Mucosa of descending colon (tissue), 3 donors: ENCODE measurements around the gene ITGB2. TPM values are rescaled to one million over a fixed set of nuclear protein-coding genes. Genes with fewer than 3 reads are reported as not detected.

Experiments used
- ATAC-seq: fragments of 200-7000 bp; cut with Tn5 transposase; one replicate; pipeline ENCODE4 v1.9.1; 2020; ENCODE audit warnings: mild to moderate bottlenecking, moderate library complexity
- DNase-seq, 3 donors: peaks; one replicate each; pipeline ENCODE4 v3.0.0-alpha.2; 2020
- H3K36me3 ChIP-seq: fragments of 200-600 bp; one replicate; pipeline ENCODE4 v1.8.0; 2021; ENCODE audit warnings: low read depth, mild to moderate bottlenecking
- H3K4me1 ChIP-seq: fragments of 200-600 bp; one replicate; pipeline ENCODE4 v1.8.0; 2021; ENCODE audit warnings: low read depth, mild to moderate bottlenecking
- H3K4me3 ChIP-seq: fragments of 200-600 bp; one replicate; pipeline ENCODE4 v1.8.0; 2021; ENCODE audit warnings: mild to moderate bottlenecking
- H3K9me3 ChIP-seq: fragments of 200-600 bp; one replicate; pipeline ENCODE4 v1.8.0; 2021; ENCODE audit warnings: mild to moderate bottlenecking
- CTCF ChIP-seq: fragments of 200-600 bp; IDR thresholded peaks from one replicate; pipeline ENCODE4 v1.8.0; 2022; ENCODE audit warnings: antibody characterized with exemption, mild to moderate bottlenecking
- intact Hi-C, 2 donors: fragments of 100-400 bp; cut with DNase I in 1 of 2; cut with micrococcal nuclease in 1 of 2; formaldehyde crosslinking; loops; one replicate each; pipeline versions ENCODE4 v1.11.0 to v1.11.1; 2022; cut with DNase I, micrococcal nuclease
- total RNA-seq, 3 donors: library from RNA; stranded (reverse); fragmentation: NEBNext Ultra II Directional in 2 of 3; extraction: Animal tissue kit (Norgen Biotek cat#: 25700) in 2 of 3; gene quantifications; one replicate each; pipeline versions ENCODE4 v1.2.1 to v1.2.4, GENCODE V29; 2021 to 2023
- donor health status: DM: no; HTN: no; CAD: no; lungs with moderate emphysema.
- donor health status: DM: no; HTN: no; CAD: no.
- donor health status: DM: no; HTN: yes; CAD: no.

The ITGB2 gene
- total RNA-seq, 3 donors from 2014 or later: 10.8 to 52.3 (median 51.1) TPM

- intact Hi-C loops: no loop called here
- ATAC-seq (no peak), DNase-seq (peak in 1 of 3 donors; percentile 22)
- no peaks in the 10 kb centered on the region for H3K9me3 ChIP-seq
- H3K4me1 ChIP-seq: peaks cover 14% of the 10 kb centered on the region
- no peaks in the 10 kb centered on the region for H3K36me3 ChIP-seq
- TF ChIP-seq CTCF: no peak
- H3K4me3 ChIP-seq: no peak overlapping the region
Observed at GRCh38 chr21:44876849-44877575, 43.7 kb downstream of the ITGB2 start.

GRCh38 chr21:44875316-44875700 lies 45.4 kb downstream of the ITGB2 start:
- intact Hi-C loops: no loop called here
- Histone ChIP-seq H3K4me1 (peaks cover 31% of the 10 kb centered on the region), H3K36me3 (no peaks in the 10 kb centered on the region), H3K4me3 (no peak overlapping the region), H3K9me3 (no peaks in the 10 kb centered on the region)
- TF ChIP-seq CTCF: no peak
- DNase-seq: no peak
- ATAC-seq: no peak

GRCh38 chr21:44874497-44875315 lies 46.0 kb downstream of the ITGB2 start:
- TF ChIP-seq CTCF: no peak
- ATAC-seq (peak; percentile 20), DNase-seq (peak; percentile 69 to 83 (median 75))
- Histone ChIP-seq H3K4me1 (peaks cover 38% of the 10 kb centered on the region), H3K4me3 (peak overlapping the region; percentile 86), H3K9me3 (no peaks in the 10 kb centered on the region), H3K36me3 (no peaks in the 10 kb centered on the region)
- intact Hi-C loops: no loop called here

GRCh38 chr21:44874240-44874496 lies 46.5 kb downstream of the ITGB2 start:
- Histone ChIP-seq H3K9me3 (no peaks in the 10 kb centered on the region), H3K4me3 (peak overlapping the region; percentile 86), H3K36me3 (no peaks in the 10 kb centered on the region), H3K4me1 (peaks cover 39% of the 10 kb centered on the region)
- DNase-seq (no peak), ATAC-seq (no peak)
- intact Hi-C loops: no loop called here
- TF ChIP-seq CTCF: no peak

GRCh38 chr21:44873356-44874239 lies 47.1 kb downstream of the ITGB2 start, which contains the start of gene PTTG1IP:
PTTG1IP (minus strand) TSS chr21:44873690; CDS start chr21:44873616, 74 bp downstream.
- H3K9me3 ChIP-seq: no peaks in the 10 kb centered on the region
- H3K36me3 ChIP-seq: no peaks in the 10 kb centered on the region
- peak within 1 kb of the TSS; percentile 86 for H3K4me3 ChIP-seq
- peaks cover 39% of the 10 kb centered on the region for H3K4me1 ChIP-seq
- ATAC-seq (peak; percentile 85), DNase-seq (peak; percentile 98 to 100 (median 99))
- intact Hi-C loops: no loop called here
- TF ChIP-seq CTCF: no peak
